Measurements from ENCODE around the gene ZNF618.
A peak's percentile ranks its signal among the peaks of the same experiment; 100 is the strongest.

The ZNF618 gene

DNA sequence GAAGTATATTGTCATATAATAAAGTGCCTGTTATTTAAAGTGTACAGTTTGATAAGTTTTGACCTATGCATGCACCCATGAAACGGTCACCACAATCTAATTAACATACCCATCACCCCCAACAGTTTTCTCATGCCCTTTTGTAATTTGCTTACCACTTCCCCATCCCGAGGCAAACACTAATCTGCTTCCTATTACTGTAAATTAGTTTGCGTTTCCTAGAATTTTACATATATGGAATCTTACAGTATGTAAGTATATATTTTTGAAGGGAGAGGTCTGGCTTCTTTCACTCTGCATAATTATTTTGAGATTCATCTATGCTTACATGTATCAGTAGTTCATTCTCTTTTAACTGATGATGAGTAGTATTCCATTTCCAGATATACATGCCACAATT is 145.5 kb downstream of the ZNF618 start:
- no peak for DNase-seq (ENCODE audit: low spot score)

DNA sequence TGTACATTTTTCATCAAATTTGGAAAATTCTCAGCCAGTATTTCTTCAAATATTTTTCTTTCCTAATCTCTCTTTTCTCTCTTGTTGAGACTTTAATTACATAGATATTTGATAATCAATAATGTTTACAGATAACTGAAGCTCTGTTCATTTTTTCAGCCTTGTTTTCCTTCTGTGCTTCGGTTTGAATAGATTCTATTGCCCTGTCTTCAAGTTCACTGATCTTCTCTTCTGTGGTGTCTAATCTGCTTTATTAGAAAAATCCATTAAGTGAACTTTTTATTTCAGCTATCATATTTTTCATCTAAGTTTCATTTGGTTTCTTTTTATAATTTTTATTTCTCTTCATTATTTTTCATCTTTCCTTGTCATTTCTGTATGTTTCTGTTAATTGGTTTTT is 147.9 kb downstream of the ZNF618 start:
- DNase-seq (ENCODE audit: low spot score) = no peak

DNA sequence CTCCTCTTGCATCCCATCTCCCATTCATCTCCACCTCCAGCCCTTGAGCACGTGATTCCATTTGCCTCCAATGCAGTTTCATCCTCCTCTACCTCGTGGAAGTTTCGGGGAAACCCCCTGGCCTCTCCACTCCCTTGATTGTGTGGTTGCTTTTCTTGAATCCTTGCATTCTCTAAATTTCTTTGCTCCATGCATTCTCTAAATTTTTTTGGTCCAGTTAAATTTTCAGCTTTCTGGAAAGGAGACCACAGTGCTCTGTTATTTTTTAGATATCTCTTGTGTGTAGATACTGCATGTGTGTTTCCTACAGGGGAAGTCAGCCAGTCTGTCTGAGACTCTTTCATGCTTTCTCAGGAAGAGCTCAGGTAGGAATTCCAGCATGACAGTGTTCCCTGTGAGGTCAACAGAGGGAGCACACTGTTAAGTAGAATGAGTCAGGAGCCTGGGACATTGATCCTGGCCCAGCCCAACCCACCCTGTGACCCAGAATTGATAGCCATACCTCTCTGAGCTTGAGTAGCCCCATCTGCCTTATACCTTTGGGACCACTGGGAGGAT is 149.2 kb downstream of the ZNF618 start:
- no peak for DNase-seq (ENCODE audit: low spot score)

DNA sequence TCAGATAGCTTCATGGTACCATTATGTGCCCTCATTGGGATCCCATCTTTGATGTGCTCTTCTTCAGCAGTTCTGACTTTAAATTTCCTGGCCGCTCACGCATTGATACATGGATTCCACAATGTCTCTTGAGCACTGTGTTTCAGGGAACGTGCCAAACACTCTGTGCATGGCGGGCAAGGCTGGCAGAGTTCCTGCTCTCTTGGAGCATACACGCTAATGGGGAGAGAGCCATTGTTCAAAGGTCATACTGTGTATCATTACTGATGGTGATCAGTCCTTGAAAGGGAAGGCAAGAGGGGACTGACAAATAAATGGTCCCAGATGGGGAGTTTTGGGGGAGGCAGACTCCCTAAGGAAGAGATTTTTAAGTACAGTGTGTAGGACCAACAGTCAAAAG is 149.7 kb downstream of the ZNF618 start:
- DNase-seq (ENCODE audit: low spot score) = no peak

DNA sequence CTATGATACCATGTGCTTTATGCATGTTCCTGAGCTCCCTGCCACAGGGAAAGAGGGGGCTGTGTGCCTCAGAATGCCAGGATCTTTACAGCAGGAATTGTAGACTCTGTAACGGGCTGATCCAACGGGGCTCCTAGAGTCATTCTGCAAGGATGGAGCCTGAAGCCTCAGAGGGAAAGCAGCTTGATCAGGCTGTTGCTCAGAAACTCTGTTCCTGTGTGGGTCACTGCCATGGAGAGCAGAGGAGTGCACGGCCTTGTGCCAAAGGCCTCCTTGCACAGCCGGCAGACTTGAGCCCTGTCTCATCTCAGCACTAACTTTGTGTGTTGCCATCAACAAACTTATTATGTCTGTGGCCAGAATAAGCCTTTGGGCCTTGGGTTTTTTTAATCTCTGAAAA is 150.2 kb downstream of the ZNF618 start:
- no peak for DNase-seq (ENCODE audit: low spot score)

DNA sequence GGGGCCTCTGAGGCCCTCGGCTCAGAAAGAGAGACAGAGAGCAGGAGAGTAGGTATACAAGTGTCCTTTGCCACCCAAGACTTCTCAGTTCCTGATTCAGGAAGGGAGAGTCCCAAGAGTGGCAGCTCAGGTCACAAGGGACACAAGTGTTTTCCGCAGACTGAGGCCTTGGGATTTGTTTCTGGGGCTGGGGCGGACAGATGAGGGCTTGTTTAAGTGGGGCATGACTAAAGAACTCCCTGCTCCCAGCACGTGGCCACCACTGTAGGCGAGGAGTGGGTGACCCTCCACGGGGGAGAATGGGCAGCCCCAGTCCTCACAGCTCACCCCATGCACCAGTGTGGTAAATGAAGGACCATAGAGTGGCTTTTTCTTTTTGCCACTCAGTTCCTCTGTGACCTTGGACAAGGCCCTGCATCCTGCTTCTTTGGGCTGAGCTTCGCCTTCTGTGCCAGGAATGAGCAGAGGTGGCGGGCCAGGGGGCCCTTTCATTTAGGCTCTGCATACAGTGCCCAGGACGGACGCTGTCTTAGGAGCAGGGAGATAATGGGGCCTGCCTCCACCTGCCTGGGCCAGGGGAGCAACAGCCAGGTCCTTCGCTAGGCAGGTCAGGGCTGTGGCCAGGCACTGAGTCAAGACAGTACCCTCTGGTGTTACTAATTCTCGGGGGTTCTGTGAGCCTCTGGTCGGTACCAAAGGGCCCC is 151.2 kb downstream of the ZNF618 start:
- no peak for DNase-seq (ENCODE audit: low spot score)

DNA sequence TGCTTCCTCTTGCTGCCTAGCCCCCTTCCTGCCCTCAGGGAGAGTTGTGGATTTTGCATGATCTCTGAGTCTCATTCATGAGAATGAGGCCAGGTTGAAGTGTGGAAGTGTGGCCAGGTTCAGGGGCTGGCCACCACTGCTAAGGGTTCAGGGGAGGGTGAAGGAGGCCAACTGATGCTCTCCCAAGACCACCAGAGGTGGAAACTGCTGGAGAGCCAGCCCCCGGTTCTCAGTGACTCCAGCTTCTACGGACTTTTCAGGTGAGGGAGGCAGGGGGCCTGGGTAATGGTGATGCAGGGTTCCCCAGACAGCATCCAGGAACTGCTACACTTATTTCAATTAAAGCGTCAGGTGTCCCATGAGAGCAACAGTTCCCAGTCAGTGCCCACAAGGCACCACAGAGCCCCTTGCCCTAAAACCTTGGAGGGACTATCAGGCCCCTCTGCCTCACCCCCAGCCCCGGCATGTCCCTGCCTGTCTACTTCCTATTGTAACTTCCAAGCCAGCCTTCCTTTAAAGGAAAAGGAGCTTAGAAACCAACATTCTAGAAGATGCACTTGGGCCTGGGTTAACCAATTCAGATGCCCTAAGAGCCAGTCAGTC is 151.9 kb downstream of the ZNF618 start:
- DNase-seq (ENCODE audit: low spot score) = no peak

DNA sequence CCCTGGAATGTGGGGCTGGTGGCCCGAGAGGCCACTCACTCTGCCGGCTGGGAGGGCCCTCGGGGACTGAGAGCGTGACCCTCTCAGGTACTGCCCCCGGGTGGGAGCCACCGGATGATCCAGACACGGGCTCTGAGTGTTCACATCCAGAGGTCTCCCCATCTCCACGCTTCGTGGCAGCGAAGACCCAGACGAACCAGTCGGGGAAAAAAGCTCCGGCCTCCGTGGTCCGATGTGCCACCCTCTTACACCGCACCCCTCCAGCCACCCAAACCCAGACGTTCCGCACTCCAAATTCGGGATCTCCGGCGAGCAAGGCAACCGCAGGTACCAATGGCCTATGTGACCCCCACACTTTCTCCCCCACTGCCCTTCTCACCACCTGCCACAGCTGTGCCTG is 152.5 kb downstream of the ZNF618 start:
- DNase-seq (ENCODE audit: low spot score) = no peak

DNA sequence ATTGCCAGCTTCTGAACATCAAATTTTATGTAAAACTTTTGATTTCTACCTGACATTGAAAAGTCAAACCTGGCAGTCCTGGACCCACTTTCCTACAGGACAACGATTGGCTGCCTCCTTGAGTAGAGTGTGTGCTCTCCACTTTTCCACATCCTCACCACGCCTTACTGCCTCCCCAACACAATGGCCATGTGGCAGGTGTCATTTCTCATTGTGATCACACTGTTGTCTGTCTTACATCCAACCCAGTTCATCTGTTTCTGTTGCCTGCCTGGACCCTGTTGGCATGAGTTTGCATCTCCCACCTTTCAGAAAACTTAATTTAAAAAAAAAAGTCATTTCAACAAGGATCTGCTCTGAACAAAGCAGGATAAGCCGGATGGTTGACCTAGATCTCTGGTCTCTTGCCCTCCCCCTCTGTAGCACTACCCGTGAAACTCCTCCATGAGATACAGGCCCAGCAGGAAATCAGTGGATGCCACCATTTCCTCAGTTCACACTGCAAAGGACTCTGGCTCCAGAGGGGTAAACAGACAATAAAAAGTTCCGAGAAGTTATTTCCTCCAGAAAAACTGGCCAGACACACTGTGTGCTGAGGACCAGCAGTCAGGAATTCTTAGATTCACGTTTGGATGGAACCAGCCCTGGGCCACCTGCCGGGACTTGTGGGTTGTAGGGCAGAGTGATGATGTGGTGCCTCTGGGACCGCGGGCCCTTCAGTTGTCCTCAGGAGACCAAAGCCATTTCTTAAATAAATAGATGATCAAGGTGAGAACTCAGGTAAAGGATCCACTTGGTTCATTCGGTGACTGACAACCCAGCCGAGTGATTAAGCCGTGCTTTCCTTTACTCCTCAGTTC is 153.4 kb downstream of the ZNF618 start:
- no peak for DNase-seq (ENCODE audit: low spot score)

DNA sequence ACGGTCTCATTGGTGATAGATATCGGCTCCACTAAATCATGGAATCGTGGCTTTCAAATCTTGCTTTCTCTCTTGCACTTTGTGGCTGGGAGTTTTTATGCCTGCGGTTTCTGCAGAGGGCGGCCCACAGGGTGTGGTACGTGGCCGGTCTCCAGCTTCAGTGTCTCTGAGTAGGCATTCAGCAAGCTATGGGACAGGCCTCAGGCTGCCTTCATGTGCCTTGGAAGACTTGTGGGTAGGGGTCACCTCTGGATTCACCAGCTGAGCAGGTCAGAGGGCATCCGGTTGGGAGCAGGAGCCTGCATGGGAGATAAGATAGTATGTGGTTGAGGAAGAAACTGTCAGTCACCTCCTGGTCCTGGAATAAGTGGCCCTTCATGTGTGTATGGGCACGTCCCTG is 154.3 kb downstream of the ZNF618 start:
- DNase-seq (ENCODE audit: low spot score) = no peak

DNA sequence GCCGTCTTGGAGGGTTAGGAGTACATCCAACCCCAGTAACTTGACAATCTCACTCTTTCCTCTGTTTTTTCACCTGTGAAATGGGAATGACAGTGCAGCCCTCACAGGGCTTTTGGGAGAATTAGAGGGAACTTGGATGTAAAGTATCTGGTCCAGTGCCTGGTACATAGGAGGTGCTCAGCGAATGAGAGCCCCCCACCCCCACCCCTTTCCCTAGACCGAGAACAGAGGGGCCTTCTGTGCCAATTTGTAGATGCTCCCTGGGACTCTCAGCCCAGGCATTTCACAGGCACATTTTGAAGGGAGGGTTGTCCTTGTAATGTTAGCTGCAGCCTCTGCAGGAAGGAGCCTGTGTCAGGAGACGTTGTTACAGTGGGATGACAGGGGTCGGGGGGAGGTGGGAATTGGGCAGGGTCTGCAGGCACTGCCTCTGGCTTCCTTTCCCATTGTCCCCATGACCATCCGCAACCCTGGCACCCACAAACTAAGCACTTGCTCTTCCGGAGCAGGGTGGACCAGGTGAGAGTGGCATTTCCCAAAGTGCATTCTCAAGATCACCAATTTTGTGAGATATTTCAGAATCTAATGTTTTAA is 155.0 kb downstream of the ZNF618 start:
- no peak for DNase-seq (ENCODE audit: low spot score)

DNA sequence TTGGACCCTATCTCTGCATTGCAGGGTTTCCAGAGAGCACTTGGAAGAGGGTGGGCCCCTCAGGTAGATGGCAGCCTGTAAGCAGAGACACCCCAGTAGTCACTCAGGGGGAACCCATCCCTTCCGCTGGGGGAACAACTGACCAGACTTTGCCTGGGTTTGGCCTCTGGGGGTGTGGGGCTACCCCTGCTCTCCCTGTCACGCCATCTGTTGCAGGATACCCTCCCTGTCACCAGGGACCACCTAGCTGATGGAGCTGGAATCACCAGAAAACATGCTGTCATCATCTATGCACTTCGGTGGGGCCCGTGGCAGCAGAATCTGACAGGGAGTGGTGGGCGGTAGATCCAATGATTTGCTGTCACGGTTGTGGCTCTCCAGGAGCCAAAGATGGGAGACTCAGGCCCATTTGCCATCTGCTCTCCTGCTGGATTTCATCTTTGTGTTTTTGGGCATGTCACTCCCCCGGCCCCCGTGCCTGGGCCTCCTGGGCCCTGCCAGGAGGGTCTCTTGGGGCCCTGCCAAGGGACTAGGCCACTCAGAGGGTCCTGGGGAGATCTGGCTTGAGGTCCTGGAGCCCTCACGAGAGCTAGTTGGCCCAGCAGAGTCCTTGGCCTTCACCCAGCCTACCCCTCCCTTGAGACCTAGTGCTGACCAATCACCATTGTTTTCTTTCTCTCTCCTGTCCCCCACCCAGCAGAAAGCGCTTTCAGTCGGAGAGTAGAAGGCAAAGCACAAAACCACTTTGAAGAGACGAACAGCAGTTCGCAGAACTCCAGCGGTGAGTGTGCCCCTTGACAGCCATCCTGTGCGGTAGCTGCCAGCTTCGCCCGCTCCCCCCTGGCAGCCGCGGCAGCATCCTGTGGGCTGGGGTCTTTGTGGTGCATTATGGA is 156.1 kb downstream of the ZNF618 start:
- DNase-seq (ENCODE audit: low spot score) = no peak

DNA sequence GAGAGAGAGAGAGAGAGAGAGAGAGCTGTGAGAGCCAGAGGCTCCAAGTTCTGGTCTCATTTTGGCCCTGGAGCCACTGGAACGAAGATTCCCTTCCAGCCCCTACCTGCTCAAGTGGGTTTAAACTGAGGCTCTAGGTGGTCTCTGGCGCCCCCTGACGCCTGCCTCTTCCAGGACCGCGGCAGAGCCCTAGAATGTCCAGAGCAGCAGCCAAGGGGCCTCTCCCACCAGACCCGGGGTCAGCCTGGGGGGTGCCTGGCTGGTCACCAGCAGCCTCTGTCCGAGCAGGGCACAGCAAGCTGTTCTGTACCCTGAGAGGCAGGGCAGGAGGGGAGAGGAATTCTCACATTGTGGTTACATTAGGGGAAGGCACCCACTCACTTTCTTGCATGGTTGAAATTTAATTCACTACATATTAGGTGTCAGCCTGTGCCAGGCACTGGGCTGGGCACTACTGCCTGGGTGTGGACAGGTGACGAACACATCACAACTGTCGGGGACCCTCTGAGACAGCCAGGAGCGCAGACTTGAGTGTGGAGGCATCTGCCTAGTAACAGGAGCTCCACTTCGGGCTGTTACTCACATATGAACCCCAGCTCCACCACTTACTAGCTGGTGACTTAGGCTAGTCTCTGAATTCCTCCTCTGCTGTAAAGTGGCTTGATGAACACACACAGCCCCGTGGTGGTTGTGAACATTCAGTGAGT is 157.4 kb downstream of the ZNF618 start:
- peak; percentile 29 for DNase-seq (ENCODE audit: low spot score)

DNA sequence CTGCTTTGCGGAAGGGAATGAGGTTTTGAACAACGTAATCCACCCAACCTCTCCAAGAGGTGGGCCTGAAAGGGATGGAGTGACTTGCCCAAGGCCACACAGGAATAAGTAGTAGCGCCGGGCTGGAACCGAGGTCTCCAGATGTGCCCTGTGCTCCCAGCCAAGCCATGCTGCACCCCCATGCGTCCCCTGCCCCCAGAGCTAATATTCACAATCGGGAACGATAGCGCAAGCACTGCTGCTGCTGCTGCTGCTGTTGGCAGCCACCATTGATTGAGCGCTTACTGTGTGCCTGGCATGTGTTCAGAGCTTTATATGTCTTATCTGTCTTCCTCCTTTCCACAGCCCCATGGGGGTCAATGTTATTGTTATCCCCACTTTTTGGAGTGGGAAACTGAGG is 158.1 kb downstream of the ZNF618 start:
- no peak for DNase-seq (ENCODE audit: low spot score)

DNA sequence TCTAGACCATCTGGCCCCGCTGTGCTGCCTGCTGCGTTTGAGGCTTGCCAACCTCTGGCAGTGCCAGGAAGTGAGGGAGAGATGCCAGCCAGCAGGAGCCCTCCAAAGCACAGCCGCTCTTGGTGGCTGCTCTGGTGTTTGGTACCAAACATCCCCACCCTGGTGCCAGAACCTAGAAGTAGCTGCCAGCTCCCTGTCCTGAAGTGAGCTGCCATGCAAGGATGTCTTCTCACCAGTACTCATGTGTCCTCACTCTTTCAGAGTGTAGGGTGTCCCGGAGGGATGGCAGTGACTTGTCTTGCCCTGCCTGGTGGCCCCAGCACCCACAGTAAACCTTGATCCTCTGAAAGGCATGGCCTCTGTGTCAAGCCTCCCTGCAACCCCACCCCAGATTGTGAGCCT is 158.6 kb downstream of the ZNF618 start:
- DNase-seq (ENCODE audit: low spot score) = peak; percentile 63

DNA sequence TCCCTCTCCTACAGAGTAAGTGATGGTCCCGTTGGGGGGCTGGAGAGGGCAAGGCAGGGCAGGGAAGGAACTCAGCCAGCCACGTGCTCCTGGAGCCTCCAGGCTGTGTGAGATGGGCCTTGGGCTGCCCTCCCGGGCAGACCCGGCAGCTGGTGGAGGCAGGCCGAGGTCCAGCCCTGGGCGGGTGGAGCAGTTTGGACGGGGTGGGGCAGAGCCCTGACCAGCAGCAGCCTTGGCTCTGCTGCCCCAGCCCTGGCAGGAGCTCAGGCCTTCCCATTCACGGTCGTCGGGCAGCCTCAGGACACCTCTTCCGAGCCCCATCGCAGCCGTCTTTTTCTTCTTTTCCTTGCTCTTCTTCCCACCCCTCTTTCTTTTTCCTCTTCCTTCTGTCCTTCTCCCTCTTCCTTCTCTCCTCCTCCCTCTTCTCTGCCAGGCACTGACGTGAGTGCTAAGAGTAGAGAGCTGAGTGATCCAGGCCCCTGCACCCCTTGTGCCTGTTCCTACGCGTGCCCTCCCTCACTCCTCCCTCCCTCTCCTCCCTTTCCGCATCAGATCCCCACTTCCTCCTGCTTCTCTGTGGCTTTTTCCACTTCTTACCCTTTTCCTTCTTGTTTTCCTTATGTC is 159.2 kb downstream of the ZNF618 start:
- DNase-seq (ENCODE audit: low spot score) = peak; percentile 30

DNA sequence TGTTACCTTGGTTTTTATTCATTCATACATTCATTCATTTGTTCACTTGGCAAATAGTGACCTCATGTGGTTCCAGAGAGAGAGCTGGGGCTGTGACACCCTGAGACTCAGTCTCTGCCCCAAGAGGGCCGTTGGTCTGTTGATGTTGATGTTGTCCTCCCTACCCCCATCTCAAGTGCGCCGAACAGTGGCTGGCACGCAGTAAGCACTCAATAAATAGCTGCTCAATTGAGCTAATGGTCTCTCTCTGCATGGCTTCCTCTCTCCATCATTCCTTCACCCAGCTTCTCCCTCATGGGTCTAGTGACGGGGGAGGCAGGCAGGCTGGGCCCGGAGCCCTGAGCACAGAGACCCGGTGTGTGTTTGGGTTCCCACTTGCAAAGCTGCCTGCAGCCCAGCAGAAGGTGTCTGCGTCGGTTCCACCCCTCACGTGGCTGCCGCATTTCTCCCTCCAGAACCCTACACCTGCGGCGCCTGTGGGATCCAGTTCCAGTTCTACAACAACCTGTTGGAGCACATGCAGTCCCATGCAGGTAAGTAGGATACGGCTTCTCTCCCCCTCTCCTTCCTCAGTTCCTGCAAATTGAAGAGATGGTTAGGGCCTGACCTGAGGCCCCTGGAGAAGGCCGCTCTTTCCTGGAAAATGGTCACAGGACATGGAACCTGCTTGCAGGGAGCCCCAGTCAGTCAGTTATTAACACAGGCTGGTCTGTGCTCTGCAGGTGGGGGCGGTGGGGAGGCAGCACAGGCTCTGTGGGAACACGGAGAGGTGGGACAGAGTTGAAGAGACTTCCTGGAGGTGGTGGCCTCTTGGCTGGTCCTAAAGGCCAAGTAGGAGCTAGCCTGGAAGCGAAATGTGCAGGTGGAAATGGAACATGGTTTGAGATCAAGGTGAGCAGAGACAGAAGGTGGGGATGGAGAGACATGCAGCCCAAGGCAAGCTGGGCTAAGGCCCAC is 160.0 kb downstream of the ZNF618 start:
- no peak for DNase-seq (ENCODE audit: low spot score)

DNA sequence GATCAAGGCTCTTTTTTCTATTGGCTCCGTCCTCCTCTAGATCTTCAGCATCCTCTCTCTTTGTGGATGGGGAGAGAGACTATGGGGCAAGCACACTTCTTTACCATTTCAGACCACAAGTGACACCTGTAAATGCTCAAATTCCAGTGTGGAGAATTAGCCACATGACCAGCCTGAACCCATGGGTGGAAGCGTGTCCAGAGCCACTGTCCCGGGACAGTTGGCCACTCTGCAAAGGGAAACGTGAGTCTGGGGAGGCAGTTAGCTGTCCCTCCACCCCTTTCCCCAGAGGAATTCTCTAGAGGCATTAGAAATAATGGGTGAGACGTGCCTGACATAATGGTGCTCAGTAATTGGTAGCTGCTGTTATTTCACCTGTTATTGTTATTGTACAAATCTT is 161.1 kb downstream of the ZNF618 start:
- DNase-seq (ENCODE audit: low spot score) = no peak

Data from Ammon's horn (tissue), 1 donor.